ENCODE measurements around the gene TMPRSS6. TPM values are rescaled to one million over a fixed set of nuclear protein-coding genes. Genes with fewer than 3 reads are reported as not detected.

Gene TMPRSS6
- total RNA-seq, 1 experiment from 2014 or later: not detected

GRCh38 chr22:37150701-37151100 lies 41.2 kb upstream of the TMPRSS6 start:
- Mint-ChIP-seq H3K4me1 (ENCODE audit: low read depth, unreplicated experiment) (peaks cover 15% of the 10 kb centered on the region), H3K27ac (ENCODE audit: unreplicated experiment) (no peak overlapping the region), H3K4me3 (ENCODE audit: low read depth, unreplicated experiment) (no peak overlapping the region), H3K9me3 (ENCODE audit: low read depth, unreplicated experiment) (no peaks in the 10 kb centered on the region), H3K27me3 (ENCODE audit: unreplicated experiment) (peaks cover 73% of the 10 kb centered on the region), H3K36me3 (ENCODE audit: insufficient read depth, unreplicated experiment) (no peaks in the 10 kb centered on the region)
- intact Hi-C loops (cut with micrococcal nuclease; ENCODE audit: unreplicated experiment): no loop called here
- BruUV-seq (replicated peaks): no TSS peak
- DNase-seq: no peak
- TF ChIP-seq, protein P1, sequence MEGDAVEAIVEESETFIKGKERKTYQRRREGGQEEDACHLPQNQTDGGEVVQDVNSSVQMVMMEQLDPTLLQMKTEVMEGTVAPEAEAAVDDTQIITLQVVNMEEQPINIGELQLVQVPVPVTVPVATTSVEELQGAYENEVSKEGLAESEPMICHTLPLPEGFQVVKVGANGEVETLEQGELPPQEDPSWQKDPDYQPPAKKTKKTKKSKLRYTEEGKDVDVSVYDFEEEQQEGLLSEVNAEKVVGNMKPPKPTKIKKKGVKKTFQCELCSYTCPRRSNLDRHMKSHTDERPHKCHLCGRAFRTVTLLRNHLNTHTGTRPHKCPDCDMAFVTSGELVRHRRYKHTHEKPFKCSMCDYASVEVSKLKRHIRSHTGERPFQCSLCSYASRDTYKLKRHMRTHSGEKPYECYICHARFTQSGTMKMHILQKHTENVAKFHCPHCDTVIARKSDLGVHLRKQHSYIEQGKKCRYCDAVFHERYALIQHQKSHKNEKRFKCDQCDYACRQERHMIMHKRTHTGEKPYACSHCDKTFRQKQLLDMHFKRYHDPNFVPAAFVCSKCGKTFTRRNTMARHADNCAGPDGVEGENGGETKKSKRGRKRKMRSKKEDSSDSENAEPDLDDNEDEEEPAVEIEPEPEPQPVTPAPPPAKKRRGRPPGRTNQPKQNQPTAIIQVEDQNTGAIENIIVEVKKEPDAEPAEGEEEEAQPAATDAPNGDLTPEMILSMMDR (IDR thresholded peaks at IDR 0.05; ENCODE audit: unreplicated experiment): no peak
- CTCF ChIA-PET: no interaction called here

GRCh38 chr22:37148742-37149665 lies 39.5 kb upstream of the TMPRSS6 start:
- intact Hi-C loops (cut with micrococcal nuclease; ENCODE audit: unreplicated experiment): no loop called here
- DNase-seq: no peak
- Mint-ChIP-seq H3K4me3 (ENCODE audit: low read depth, unreplicated experiment) (no peak overlapping the region), H3K4me1 (ENCODE audit: low read depth, unreplicated experiment) (peaks cover 12% of the 10 kb centered on the region), H3K9me3 (ENCODE audit: low read depth, unreplicated experiment) (no peaks in the 10 kb centered on the region), H3K27me3 (ENCODE audit: unreplicated experiment) (peaks cover 90% of the 10 kb centered on the region), H3K36me3 (ENCODE audit: insufficient read depth, unreplicated experiment) (no peaks in the 10 kb centered on the region), H3K27ac (ENCODE audit: unreplicated experiment) (no peak overlapping the region)
- TF ChIP-seq, protein P1 (IDR thresholded peaks at IDR 0.05; ENCODE audit: unreplicated experiment): no peak
- CTCF ChIA-PET: no interaction called here
- no TSS peak for BruUV-seq (replicated peaks)

GRCh38 chr22:37148031-37148651 lies 38.6 kb upstream of the TMPRSS6 start:
- Mint-ChIP-seq H3K4me3 (ENCODE audit: low read depth, unreplicated experiment) (no peak overlapping the region), H3K27ac (ENCODE audit: unreplicated experiment) (no peak overlapping the region), H3K27me3 (ENCODE audit: unreplicated experiment) (peaks cover 99% of the 10 kb centered on the region), H3K4me1 (ENCODE audit: low read depth, unreplicated experiment) (peaks cover 12% of the 10 kb centered on the region), H3K9me3 (ENCODE audit: low read depth, unreplicated experiment) (no peaks in the 10 kb centered on the region), H3K36me3 (ENCODE audit: insufficient read depth, unreplicated experiment) (no peaks in the 10 kb centered on the region)
- TF ChIP-seq, protein P1 (IDR thresholded peaks at IDR 0.05; ENCODE audit: unreplicated experiment): no peak
- intact Hi-C loops (cut with micrococcal nuclease; ENCODE audit: unreplicated experiment): no loop called here
- DNase-seq: no peak
- no TSS peak for BruUV-seq (replicated peaks)
- CTCF ChIA-PET: interaction anchor here (0.6 kb wide), 1 partner anchor 60 kb away, joined by 3 read pairs; no protein-coding TSS in a partner anchor

DNA sequence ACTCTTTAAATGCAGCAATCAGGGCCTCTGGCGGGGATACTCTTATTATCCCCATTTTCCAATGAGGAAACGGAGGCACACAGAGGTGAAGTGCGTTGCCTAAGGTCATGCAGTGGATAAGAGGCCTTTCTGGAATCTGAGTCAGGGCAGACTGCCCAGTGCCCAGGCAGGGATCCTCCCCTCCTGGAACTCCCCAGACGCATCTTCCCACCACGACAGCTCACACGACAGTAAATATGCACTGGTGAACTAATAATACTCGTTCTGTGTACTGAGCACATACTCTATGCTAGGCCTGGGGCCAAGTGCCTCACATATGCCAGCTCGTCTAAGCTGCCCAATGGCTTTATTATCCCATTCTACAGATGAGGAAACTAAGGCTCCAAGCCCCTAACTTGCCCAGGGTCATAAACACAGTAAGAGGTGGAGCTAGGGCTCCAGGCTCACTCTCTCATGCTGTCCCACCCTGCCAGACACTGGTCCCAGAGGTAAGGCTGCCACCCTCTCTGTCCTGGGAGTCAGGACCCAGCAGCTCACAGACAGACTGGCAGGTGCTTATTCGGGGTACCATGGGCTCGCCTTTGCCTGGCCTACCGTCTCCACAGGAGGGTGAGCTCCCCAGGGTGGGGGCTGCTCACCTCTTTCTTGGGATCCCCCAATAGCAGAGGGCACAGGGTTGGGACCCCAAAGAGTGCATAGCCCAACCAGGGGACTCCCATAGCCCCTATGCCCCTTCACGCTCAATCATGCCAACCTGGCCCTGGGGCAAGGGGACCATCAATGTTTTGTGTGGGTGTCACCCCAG lies 37.9 kb upstream of the TMPRSS6 start:
- no peaks in the 10 kb centered on the region for H3K36me3 Mint-ChIP-seq (ENCODE audit: insufficient read depth, unreplicated experiment)
- no TSS peak for BruUV-seq (replicated peaks)
- TF ChIP-seq, protein P1 (IDR thresholded peaks at IDR 0.05; ENCODE audit: unreplicated experiment): no peak
- H3K27me3 Mint-ChIP-seq (ENCODE audit: unreplicated experiment): peaks cover 100% of the 10 kb centered on the region
- intact Hi-C loops (cut with micrococcal nuclease; ENCODE audit: unreplicated experiment): no loop called here
- no peak overlapping the region for H3K27ac Mint-ChIP-seq (ENCODE audit: unreplicated experiment)
- no peaks in the 10 kb centered on the region for H3K9me3 Mint-ChIP-seq (ENCODE audit: low read depth, unreplicated experiment)
- CTCF ChIA-PET: interaction anchor here (0.6 kb wide), 1 partner anchor 59 kb away, joined by 3 read pairs; no protein-coding TSS in a partner anchor
- H3K4me1 Mint-ChIP-seq (ENCODE audit: low read depth, unreplicated experiment): peaks cover 12% of the 10 kb centered on the region
- H3K4me3 Mint-ChIP-seq (ENCODE audit: low read depth, unreplicated experiment): no peak overlapping the region
- no peak for DNase-seq

All from Calu3 (cell line).